GM10266 (cell line): Measurements from ENCODE around the gene C2orf42.
A peak's percentile ranks its signal among the peaks of the same experiment; 100 is the strongest.
"Not testable (repeated sequence)": the region's sequence is repeated elsewhere in the genome, so short reads cannot be mapped to it uniquely, and the experiment has no call there.

Experiments used
- DNase-seq: peaks from one replicate; pipeline ENCODE4 v3.0.0; 2012; ENCODE audit errors: extremely low spot score
- TF ChIP-seq, protein P1 (sequence below): IDR thresholded peaks from 2 replicates; pipeline ENCODE4 v1.5.1; 2012; ENCODE audit warnings: mild to moderate bottlenecking, low read depth; ENCODE audit not compliant: control insufficient read depth, insufficient read depth; ENCODE audit errors: missing control alignments

The C2orf42 gene

DNA sequence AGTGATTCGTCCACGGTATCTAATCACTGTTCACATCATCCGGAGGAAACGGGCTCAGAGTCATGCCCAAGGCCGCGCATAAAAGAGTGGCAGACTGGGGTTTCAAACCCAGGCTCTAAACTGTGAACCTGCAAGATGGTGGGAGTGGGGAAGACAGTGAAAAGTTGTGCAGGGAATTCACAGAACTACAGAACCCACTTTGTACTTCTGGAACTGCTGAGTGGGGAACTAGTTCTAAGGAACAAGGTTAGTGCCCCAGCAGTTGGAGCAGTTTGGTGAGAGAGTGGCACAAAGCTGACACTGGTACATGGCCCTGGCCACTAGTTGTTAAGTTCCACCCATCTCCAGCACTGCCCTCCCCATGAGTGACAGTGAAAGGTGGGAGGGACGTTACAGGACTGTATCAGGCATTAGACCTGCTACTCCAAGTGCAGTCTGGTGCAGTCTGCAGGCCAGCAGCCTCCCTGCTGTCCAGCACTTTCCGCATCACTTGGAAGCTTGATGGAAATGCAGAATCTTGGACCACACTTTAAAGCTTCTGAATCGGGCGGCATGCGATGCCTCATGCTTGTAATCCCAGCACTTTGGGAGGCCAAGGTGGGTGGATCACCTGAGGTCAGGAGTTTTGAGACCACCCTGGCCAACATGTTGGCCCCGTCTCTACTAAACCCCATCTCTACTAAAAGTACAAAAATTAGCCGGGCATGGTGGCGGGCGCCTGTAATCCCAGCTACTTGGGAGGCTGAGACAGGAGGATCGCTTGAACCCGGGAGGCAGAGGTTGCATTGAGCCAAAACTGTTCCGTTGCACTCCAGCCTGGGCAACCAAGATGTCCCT lies 47.3 kb downstream of the C2orf42 start:
- DNase-seq: peak; percentile 55
- TF ChIP-seq, protein P1, sequence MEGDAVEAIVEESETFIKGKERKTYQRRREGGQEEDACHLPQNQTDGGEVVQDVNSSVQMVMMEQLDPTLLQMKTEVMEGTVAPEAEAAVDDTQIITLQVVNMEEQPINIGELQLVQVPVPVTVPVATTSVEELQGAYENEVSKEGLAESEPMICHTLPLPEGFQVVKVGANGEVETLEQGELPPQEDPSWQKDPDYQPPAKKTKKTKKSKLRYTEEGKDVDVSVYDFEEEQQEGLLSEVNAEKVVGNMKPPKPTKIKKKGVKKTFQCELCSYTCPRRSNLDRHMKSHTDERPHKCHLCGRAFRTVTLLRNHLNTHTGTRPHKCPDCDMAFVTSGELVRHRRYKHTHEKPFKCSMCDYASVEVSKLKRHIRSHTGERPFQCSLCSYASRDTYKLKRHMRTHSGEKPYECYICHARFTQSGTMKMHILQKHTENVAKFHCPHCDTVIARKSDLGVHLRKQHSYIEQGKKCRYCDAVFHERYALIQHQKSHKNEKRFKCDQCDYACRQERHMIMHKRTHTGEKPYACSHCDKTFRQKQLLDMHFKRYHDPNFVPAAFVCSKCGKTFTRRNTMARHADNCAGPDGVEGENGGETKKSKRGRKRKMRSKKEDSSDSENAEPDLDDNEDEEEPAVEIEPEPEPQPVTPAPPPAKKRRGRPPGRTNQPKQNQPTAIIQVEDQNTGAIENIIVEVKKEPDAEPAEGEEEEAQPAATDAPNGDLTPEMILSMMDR: no peak

DNA sequence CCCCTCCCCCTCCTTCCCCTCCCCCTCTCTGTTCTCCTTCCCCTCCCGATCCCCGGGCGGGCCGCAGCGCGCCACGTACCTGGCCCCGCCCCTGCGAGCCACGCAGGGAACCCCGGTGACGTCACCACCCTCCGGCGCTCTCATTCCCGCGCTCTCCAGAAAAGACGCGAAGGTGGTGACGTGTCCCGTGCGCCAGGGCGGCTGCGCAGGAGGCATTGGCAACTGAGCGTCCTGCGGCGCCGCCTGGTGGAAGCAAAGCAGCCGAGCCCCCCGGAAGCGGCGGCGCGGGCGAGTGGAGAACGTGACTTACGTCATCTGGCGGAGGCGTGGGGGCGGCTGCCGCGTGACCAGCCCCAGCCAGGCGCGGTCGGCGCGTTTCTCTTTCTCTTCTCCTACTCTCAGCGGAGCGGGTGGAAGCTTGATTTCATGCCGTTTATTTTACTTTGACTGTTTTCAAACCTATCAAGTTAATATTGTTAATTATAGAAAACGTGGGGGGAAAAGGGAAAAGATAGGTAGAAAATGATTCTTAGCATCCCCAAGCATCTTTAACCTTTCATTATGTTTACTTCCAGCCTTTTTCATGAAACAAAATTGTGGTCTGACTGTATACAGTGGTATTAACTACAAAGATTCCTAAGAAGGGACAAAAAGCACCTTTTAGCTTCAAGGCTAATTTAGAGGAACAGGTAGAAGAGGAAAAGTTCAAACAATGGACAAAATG lies 48.1 kb downstream of the C2orf42 start:
- peak; percentile 98 for DNase-seq
- TF ChIP-seq, protein P1: peak; percentile 99

DNA sequence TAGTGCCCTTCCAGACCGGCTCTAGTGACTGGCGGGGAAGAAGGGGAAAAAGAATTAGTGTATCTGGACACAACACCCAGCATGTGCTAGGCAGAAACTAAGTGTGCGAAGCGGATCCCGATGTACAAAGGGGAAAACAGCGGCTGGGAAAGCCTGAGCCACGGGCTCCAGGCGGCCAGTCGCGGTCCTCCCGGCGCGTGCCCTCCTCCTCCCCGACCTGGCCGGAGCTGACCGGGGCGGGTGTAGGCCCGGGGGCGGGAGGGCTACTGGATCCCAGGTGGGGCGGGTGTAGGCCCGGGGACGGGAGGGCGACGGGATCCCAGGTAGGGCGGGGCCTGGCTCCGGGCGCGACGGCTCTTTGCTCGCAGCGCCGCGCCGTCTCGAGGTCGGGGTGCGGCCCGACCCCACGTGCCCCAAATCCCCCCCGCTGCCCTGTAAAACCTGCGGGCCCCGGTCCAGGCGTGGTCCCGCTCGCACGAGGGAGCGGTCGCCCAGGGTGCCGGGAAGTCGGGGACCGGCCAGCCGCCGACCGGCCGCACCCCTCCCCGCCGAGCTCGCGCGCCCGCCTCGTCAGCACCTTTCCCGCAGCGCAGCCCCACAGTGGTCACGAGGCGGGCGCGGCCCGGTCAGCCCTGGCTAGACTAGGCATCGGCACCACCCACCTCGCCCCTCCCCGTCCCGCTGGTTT lies 48.8 kb downstream of the C2orf42 start:
- TF ChIP-seq, protein P1: no peak
- peak; percentile 20 for DNase-seq

DNA sequence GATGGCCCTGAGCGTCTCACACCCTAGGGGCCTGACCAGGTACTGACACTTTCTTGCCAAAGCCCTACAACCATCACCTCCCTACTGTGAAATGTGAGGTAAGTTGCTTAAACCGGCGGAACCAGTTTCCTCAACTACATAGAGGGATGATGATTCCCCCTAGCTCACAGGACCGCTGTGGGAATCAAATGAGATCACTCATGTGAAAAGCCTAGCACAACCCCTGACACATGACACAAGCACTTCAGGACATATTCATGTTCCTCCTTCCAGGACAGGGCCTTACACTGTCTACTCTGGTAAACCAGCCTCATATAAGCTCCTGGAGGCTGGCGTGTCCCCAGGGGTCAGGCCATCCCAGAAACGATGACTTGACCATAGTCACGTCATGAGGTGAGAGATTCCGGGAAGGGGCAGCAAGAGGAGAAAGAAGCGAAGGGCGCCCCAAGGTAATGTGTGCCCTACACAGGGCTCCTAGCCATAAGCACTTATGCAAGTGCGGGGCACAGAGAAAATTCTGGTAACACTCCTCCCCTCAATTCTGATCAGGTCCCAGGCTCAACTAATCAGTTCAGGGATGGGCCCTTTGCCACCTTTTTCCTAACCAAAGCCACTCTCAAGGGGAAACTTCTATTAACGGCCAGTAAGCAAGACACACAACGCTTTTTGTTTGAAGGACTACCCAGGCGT lies 49.5 kb downstream of the C2orf42 start:
- DNase-seq: peak; percentile 74
- TF ChIP-seq, protein P1: peak; percentile 43

DNA sequence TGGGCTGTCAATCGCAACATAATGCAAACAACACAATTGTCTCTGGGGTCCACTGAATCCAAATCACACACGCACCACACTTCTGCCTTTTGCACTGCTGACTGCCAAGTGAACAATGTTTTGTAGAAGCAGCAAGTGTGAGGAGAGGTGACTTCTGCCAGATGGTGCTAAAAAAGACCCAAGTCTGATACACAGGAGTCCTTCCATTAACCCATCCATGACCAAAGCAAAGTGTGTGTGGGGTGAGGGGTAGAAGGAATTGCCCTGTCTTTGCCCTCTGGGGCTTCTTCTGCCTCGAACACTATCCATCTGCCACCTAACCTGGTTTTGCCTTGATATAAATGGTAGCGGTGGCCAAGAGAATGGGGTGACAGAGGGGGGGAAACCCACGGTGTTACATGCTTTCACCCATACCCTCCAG lies 50.0 kb downstream of the C2orf42 start:
- TF ChIP-seq, protein P1: no peak
- DNase-seq: no peak

DNA sequence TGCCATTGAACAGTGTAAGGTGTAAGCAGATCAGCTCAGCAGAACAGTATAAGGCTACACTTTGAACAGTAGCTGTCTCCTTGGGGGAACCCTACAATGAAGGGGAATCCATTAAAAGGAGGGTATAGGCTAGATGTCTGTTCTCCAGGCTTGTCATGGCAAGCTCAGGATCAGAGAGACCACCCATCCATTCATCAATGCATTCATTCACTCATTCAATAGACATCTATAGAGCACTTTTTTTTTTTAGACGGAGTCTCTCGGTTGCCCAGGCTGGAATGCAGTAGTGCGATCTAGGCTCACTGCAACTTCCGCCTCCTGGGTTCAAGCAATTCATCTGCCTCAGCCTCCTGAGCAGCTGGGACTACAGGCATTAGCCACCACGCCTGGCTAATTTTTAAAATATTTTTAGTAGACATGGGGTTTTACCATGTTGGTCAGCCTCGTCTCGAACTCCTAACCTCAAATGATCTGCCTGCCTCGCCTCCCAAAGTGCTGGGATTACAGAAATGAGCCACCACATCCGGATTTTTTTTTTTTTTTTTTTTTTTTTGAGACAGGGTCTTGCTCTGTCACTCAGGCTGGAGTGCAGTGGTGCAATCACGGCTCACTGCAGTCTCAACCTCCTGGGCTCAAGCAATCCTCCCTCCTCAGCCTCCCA lies 56.4 kb downstream of the C2orf42 start:
- DNase-seq: not testable (repeated sequence)
